Naive thymus-derived CD4-positive, alpha-beta T cell (primary cell): Measurements from ENCODE around the gene PSMD2. TPM values are rescaled to one million over a fixed set of nuclear protein-coding genes. Genes with fewer than 3 reads are reported as not detected.

ENCODE experiments used
- ATAC-seq: fragments of 150-1000 bp; cut with Tn5 transposase; 2 replicates; pipeline ENCODE4 v1.10.0; 2021; ENCODE audit warnings: mild to moderate bottlenecking, moderate library complexity
- CTCF ChIA-PET: fragments of 350-600 bp; sonication (Branson Sonifier 250); formaldehyde crosslinking; loops from one replicate; lab custom pipeline; 2021; ENCODE audit warnings: antibody characterized with exemption; lab: Charles Lee
- POLR2A ChIA-PET: fragments of 350-600 bp; sonication (Branson Sonifier 250); formaldehyde crosslinking; loops from one replicate; lab custom pipeline; 2021; ENCODE audit warnings: antibody characterized with exemption, inconsistent platforms; lab: Charles Lee
- DNase-seq, 9 donors: peaks; one replicate each; pipeline versions ENCODE4 v3.0.0 to v3.0.0-alpha.2; 2020 to 2022; ENCODE audit warnings: mixed read lengths in 1 of 9
- H3K27ac ChIP-seq: one replicate; pipeline ENCODE4 v1.7.0; 2013; ENCODE audit warnings: mild to moderate bottlenecking, low read depth, low read length, moderate library complexity
- H3K27me3 ChIP-seq, 2 donors: one replicate each; pipeline ENCODE4 v1.7.0; 2013; ENCODE audit warnings: low read length in 2 of 2, mild to moderate bottlenecking in 2 of 2, moderate library complexity in 2 of 2; ENCODE audit not compliant: control insufficient read depth in 2 of 2, insufficient read depth in 2 of 2
- H3K36me3 ChIP-seq, 3 experiments: 1 replicate in 2 of 3; 2 replicates in 1 of 3; pipeline ENCODE4 v1.7.0; 2013; ENCODE audit warnings: low read length in 3 of 3, mild to moderate bottlenecking in 3 of 3, moderate library complexity in 1 of 3; ENCODE audit not compliant: insufficient read depth in 3 of 3, control insufficient read depth in 2 of 3
- H3K4me1 ChIP-seq, 2 donors: one replicate each; pipeline ENCODE4 v1.7.0; 2013; ENCODE audit warnings: low read length in 2 of 2, mild to moderate bottlenecking in 2 of 2, moderate library complexity in 1 of 2; ENCODE audit not compliant: control insufficient read depth in 2 of 2, insufficient read depth in 2 of 2
- H3K4me3 ChIP-seq: 2 replicates; pipeline ENCODE4 v1.7.0; 2013; ENCODE audit warnings: mild to moderate bottlenecking, low read length
- H3K9me3 ChIP-seq, 3 experiments: 1 replicate in 2 of 3; 2 replicates in 1 of 3; pipeline ENCODE4 v1.7.0; 2013; ENCODE audit warnings: low read length in 3 of 3; ENCODE audit not compliant: control insufficient read depth in 2 of 3
- H3K27ac Mint-ChIP-seq, 9 donors: one replicate each; pipeline ENCODE4 v1.8.0; 2020 to 2022; ENCODE audit warnings: mixed read lengths in 9 of 9, mild to moderate bottlenecking in 8 of 9, moderate library complexity in 5 of 9, inconsistent platforms in 2 of 9
- H3K27me3 Mint-ChIP-seq, 5 donors: one replicate each; pipeline ENCODE4 v1.8.0; 2021 to 2022; ENCODE audit warnings: mixed read lengths in 5 of 5, mild to moderate bottlenecking in 1 of 5
- H3K36me3 Mint-ChIP-seq, 5 donors: one replicate each; pipeline ENCODE4 v1.8.0; 2020 to 2022; ENCODE audit warnings: mixed read lengths in 5 of 5, mild to moderate bottlenecking in 3 of 5, inconsistent platforms in 1 of 5
- H3K4me1 Mint-ChIP-seq, 7 donors: one replicate each; pipeline ENCODE4 v1.8.0; 2020 to 2022; ENCODE audit warnings: mixed read lengths in 7 of 7, mild to moderate bottlenecking in 3 of 7, inconsistent platforms in 1 of 7
- H3K4me3 Mint-ChIP-seq, 10 donors: one replicate each; pipeline ENCODE4 v1.8.0; 2020 to 2022; ENCODE audit warnings: mild to moderate bottlenecking in 10 of 10, mixed read lengths in 10 of 10, moderate library complexity in 6 of 10, inconsistent platforms in 2 of 10
- H3K9me3 Mint-ChIP-seq, 11 donors: one replicate each; pipeline ENCODE4 v1.8.0; 2020 to 2022; ENCODE audit warnings: mixed read lengths in 11 of 11, mild to moderate bottlenecking in 4 of 11, inconsistent platforms in 1 of 11, moderate library complexity in 1 of 11
- intact Hi-C, 2 donors: fragments of 100-400 bp; cut with micrococcal nuclease; formaldehyde crosslinking; loops; one replicate each; pipeline ENCODE4 v1.15.1; 2023
- polyA plus RNA-seq, 2 donors: library from polyadenylated mRNA; unstranded; fragments of 300-500 nt; fragmentation: Illumina TruSeq; gene quantifications; one replicate each; pipeline ENCODE4 v1.2.3, GENCODE V29; 2021
- total RNA-seq, 6 experiments: library from RNA in 5 of 6; stranded (reverse) in 5 of 6; gene quantifications; 1 replicate in 5 of 6; 2 replicates in 1 of 6; pipeline ENCODE4 v1.2.3 and lab custom pipeline; 2021 to 2026

PSMD2 gene
- total and polyA plus RNA-seq, 7 experiments from 2014 or later = 139 to 204 (median 150) TPM

DNA sequence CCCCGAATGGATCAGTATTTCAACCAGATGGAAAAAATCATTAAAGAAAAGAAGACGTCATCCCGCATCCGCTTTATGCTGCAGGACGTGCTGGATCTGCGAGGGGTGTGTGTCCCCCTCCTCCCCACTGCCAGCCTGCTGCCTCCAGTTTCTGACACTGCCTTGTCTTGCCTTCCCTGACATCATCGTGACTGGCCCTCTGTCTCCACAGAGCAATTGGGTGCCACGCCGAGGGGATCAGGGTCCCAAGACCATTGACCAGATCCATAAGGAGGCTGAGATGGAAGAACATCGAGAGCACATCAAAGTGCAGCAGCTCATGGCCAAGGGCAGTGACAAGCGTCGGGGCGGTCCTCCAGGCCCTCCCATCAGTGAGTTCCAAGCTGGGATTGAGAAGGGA lies 26.2 kb downstream of the PSMD2 start:
- no peaks in the 10 kb centered on the region for H3K27me3 ChIP-seq
- no peak overlapping the region for H3K27ac ChIP-seq
- H3K9me3 ChIP-seq = no peaks in the 10 kb centered on the region
- no peak for ATAC-seq
- H3K27ac Mint-ChIP-seq = peak overlapping the region in 4 of 9 donors; percentile 41 to 65 (median 55)
- POLR2A ChIA-PET = no interaction called here
- H3K36me3 ChIP-seq = peaks cover 58 to 99% (median 67%) of the 10 kb centered on the region in 3 experiments
- CTCF ChIA-PET = no interaction called here
- H3K4me1 ChIP-seq = no peaks in the 10 kb centered on the region
- no peaks in the 10 kb centered on the region for H3K27me3 Mint-ChIP-seq
- H3K36me3 Mint-ChIP-seq = peaks cover 32 to 83% (median 57%) of the 10 kb centered on the region in 5 donors
- peaks cover 0 to 14% (median 0%) of the 10 kb centered on the region in 7 donors for H3K4me1 Mint-ChIP-seq
- intact Hi-C loops = no loop called here
- DNase-seq = no peak
- no peak overlapping the region for H3K4me3 ChIP-seq
- H3K9me3 Mint-ChIP-seq = no peaks in the 10 kb centered on the region
- no peak overlapping the region for H3K4me3 Mint-ChIP-seq

DNA sequence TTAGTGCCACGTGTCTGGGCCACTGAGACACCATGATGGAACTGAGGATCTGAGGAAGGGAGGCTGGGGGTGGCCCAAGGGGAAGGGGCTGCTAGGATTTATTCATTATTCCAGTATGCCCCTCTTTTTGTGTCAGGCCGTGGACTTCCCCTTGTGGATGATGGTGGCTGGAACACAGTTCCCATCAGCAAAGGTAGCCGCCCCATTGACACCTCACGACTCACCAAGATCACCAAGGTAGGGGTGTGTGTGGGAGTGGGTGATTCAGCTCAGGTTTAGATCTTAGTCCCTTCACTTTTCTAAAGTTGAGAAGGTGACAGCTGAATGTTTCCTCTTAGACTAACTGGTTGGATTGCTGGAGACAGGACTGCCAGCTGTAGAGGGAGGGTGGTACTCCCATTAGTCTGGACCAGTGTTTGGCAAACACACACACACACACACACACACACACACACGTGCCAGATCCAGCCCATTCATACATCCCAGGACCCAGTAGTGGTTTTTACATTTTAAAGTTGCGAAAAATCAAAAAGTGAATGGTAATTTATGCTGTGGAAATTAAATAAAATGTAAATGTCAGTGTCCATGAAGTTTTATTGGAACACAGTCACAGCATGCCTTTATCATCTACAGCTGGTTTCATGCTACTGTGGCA lies 26.8 kb downstream of the PSMD2 start:
- Mint-ChIP-seq H3K27me3 (no peaks in the 10 kb centered on the region), H3K27ac (peak overlapping the region in 1 of 9 donors; percentile 41), H3K4me1 (peaks cover 0 to 12% (median 0%) of the 10 kb centered on the region in 7 donors), H3K9me3 (no peaks in the 10 kb centered on the region), H3K4me3 (no peak overlapping the region), H3K36me3 (peaks cover 29 to 79% (median 55%) of the 10 kb centered on the region in 5 donors)
- Histone ChIP-seq H3K4me1 (no peaks in the 10 kb centered on the region), H3K36me3 (peaks cover 58 to 97% (median 61%) of the 10 kb centered on the region in 3 experiments), H3K27me3 (no peaks in the 10 kb centered on the region), H3K4me3 (no peak overlapping the region), H3K27ac (no peak overlapping the region), H3K9me3 (no peaks in the 10 kb centered on the region)
- ATAC-seq (no peak), DNase-seq (peak in 1 of 9 donors; percentile 42)
- CTCF ChIA-PET = no interaction called here
- POLR2A ChIA-PET = no interaction called here
- intact Hi-C loops = no loop called here

DNA sequence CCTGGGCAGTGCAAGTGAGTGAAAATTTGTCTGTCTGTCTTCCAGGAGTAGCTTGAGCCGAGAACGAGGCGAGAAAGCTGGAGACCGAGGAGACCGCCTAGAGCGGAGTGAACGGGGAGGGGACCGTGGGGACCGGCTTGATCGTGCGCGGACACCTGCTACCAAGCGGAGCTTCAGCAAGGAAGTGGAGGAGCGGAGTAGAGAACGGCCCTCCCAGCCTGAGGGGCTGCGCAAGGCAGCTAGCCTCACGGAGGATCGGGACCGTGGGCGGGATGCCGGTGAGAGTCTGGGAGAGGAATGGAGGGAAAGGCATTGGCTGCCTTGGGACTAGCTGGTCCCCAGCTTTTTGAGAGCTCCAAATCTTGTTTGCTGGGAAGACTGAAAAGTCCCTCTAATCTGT lies 28.1 kb downstream of the PSMD2 start:
- POLR2A ChIA-PET = interaction anchor here (0.6 kb wide), 1 partner anchor 14 kb away, joined by 3 read pairs; no protein-coding TSS in a partner anchor
- no peaks in the 10 kb centered on the region for H3K4me1 ChIP-seq
- Mint-ChIP-seq H3K4me1 (peaks cover 0 to 9% (median 0%) of the 10 kb centered on the region in 7 donors), H3K36me3 (peaks cover 28 to 78% (median 44%) of the 10 kb centered on the region in 5 donors), H3K9me3 (no peaks in the 10 kb centered on the region), H3K4me3 (no peak overlapping the region), H3K27me3 (no peaks in the 10 kb centered on the region), H3K27ac (peak overlapping the region in 1 of 9 donors; percentile 22)
- intact Hi-C loops = no loop called here
- no peaks in the 10 kb centered on the region for H3K9me3 ChIP-seq
- ATAC-seq (no peak), DNase-seq (no peak)
- CTCF ChIA-PET = no interaction called here
- H3K27me3 ChIP-seq = no peaks in the 10 kb centered on the region
- H3K36me3 ChIP-seq = peaks cover 52 to 97% (median 52%) of the 10 kb centered on the region in 3 experiments
- no peak overlapping the region for H3K27ac ChIP-seq
- H3K4me3 ChIP-seq = no peak overlapping the region

DNA sequence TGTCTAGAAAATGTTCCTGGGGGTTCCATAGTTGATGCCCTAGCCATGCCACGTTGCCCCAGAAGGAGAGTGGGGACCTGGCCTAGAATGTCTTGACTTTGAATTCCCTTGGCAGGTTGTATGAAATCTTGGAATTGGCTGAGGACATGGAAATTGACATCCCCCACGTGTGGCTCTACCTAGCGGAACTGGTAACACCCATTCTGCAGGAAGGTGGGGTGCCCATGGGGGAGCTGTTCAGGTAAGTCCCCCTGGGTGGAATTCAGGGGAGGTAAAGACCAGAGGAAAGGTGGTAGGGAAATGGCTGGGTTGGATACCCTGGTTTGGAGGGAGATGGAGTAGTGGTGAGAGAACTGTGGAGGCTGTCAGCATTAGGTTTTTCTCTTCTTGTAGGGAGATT lies 29.5 kb downstream of the PSMD2 start:
- Mint-ChIP-seq H3K27me3 (no peaks in the 10 kb centered on the region), H3K4me3 (peak overlapping the region in 1 of 10 donors; percentile 71), H3K36me3 (peaks cover 22 to 75% (median 43%) of the 10 kb centered on the region in 5 donors), H3K27ac (peak overlapping the region in 1 of 9 donors; percentile 74), H3K4me1 (peaks cover 0 to 19% (median 3%) of the 10 kb centered on the region in 7 donors), H3K9me3 (no peaks in the 10 kb centered on the region)
- ATAC-seq (no peak), DNase-seq (no peak)
- intact Hi-C loops = no loop called here
- no peaks in the 10 kb centered on the region for H3K27me3 ChIP-seq
- peaks cover 45 to 97% (median 54%) of the 10 kb centered on the region in 3 experiments for H3K36me3 ChIP-seq
- no peak overlapping the region for H3K4me3 ChIP-seq
- no peaks in the 10 kb centered on the region for H3K9me3 ChIP-seq
- no peaks in the 10 kb centered on the region for H3K4me1 ChIP-seq
- no peak overlapping the region for H3K27ac ChIP-seq
- CTCF ChIA-PET = no interaction called here
- POLR2A ChIA-PET = no interaction called here

DNA sequence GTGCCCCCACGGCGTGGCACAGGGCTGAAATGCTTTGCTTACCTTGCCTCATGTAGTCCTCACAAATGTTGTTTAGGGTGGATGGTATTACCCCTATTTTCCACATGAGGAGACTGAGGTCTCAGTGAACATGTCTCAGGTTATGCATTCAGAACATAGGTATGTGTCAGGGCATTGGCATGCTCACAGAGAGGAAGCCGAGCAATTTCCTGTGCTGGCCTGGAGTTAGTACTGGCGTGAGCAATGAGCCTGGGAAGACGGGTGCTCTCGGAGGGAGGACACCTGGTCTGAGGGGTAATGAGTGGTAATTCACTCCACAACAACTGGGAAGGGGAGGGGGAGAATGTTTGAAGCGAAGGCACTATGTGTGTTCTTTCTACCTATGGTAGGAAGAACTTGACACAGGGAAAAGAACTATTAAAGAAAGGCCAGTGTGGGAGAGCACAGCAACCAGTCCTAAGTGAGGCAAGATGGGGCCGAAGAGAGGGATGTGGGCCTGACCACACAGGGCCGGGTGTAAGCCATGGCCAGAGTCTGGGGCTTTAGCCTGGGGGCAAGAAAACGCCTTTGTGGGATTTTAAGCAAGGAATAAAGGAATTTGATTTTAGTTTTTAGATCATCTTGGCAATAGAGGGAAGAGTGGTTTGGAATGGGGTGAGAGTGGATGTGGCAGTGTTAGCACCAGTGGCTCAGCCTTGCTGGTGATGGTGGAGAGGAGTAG lies 33.5 kb downstream of the PSMD2 start:
- peaks cover 8 to 43% (median 18%) of the 10 kb centered on the region in 5 donors for H3K36me3 Mint-ChIP-seq
- H3K27me3 ChIP-seq = no peaks in the 10 kb centered on the region
- H3K4me3 ChIP-seq = no peak overlapping the region
- H3K9me3 Mint-ChIP-seq = peaks cover 0 to 3% (median 0%) of the 10 kb centered on the region in 11 donors
- H3K27ac ChIP-seq = peak overlapping the region; percentile 37
- no peaks in the 10 kb centered on the region for H3K27me3 Mint-ChIP-seq
- peaks cover 20 to 71% (median 35%) of the 10 kb centered on the region in 3 experiments for H3K36me3 ChIP-seq
- peaks cover 8 to 10% of the 10 kb centered on the region in 2 donors for H3K4me1 ChIP-seq
- H3K4me1 Mint-ChIP-seq = peaks cover 7 to 47% (median 13%) of the 10 kb centered on the region in 7 donors
- intact Hi-C loops = no loop called here
- H3K27ac Mint-ChIP-seq = peak overlapping the region in 8 of 9 donors; percentile 45 to 99 (median 82)
- DNase-seq (no peak), ATAC-seq (no peak)
- ChIA-PET POLR2A (no interaction called here), CTCF (no interaction called here)
- no peaks in the 10 kb centered on the region for H3K9me3 ChIP-seq
- peak overlapping the region in 2 of 10 donors; percentile 8 to 12 for H3K4me3 Mint-ChIP-seq

DNA sequence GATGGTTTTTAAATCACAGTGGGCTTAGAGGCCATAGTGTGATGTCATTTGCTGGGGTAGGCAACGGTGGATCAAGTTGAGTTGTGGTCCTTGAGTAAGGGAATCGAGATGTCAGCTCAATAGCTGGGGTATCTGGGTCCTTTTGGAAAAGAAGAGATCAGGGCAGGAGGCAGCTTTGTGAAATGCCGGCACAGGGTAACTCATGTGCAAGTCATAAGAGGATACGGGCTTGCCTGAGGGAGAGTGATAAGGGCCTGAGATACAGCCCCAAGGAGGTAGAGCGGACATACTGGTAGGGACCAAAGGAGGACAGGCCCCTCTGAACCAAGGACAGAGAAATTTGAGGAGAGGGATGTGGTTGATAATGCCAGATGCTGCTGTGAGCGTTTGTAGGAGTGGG lies 34.1 kb downstream of the PSMD2 start:
- Mint-ChIP-seq H3K9me3 (peaks cover 0 to 3% (median 0%) of the 10 kb centered on the region in 11 donors), H3K27ac (peak overlapping the region; percentile 52 to 99 (median 89)), H3K4me1 (peaks cover 14 to 52% (median 19%) of the 10 kb centered on the region in 7 donors), H3K27me3 (no peaks in the 10 kb centered on the region), H3K36me3 (peaks cover 8 to 36% (median 18%) of the 10 kb centered on the region in 5 donors), H3K4me3 (peak overlapping the region in 1 of 10 donors; percentile 8)
- ATAC-seq (no peak), DNase-seq (no peak)
- no peaks in the 10 kb centered on the region for H3K27me3 ChIP-seq
- peaks cover 19 to 65% (median 30%) of the 10 kb centered on the region in 3 experiments for H3K36me3 ChIP-seq
- H3K4me1 ChIP-seq = peaks cover 8 to 10% of the 10 kb centered on the region in 2 donors
- intact Hi-C loops = no loop called here
- H3K27ac ChIP-seq = peak overlapping the region; percentile 96
- no peak overlapping the region for H3K4me3 ChIP-seq
- no peaks in the 10 kb centered on the region for H3K9me3 ChIP-seq
- POLR2A ChIA-PET = no interaction called here
- CTCF ChIA-PET = no interaction called here
